SU-DHL-6 (cell line): ENCODE data around the gene OIP5.

Experiments used
- EZH2phosphoT487 ChIP-seq: fragments of 200-600 bp; sonication (generic), shearing (Covaris generic); conservative IDR thresholded peaks from 2 replicates; pipeline ENCODE4 v1.6.1; 2018; ENCODE audit warnings: mild to moderate bottlenecking, antibody characterized with exemption, low read length, moderate library complexity, mixed read lengths
- TF ChIP-seq, protein P1 (sequence below): fragments of 200-600 bp; sonication (generic); IDR thresholded peaks from one replicate; pipeline ENCODE4 v1.5.1; 2017; ENCODE audit warnings: antibody characterized with exemption, mild to moderate bottlenecking, low read length, moderate library complexity; ENCODE audit not compliant: insufficient read depth, poor library complexity, severe bottlenecking

DNA sequence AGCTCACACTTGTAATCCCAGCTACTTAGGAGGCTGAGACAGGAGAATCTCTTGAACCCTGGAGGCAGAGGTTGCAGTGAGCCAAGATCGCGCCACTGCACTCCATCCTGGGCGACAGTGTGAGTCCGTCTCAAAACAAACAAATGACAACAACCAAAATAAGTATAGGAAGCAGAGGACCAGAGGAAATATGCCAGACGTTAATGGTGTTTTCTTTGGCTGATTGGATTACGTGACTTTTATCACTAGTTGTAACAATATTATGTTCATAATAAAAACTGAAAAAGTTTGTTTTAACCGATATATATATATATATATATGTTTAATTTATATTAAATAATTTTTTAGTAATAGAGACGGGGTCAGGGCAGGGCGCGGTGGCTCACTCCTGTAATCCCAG, 22.0 kb upstream of the OIP5 start:
- TF ChIP-seq, protein P1, sequence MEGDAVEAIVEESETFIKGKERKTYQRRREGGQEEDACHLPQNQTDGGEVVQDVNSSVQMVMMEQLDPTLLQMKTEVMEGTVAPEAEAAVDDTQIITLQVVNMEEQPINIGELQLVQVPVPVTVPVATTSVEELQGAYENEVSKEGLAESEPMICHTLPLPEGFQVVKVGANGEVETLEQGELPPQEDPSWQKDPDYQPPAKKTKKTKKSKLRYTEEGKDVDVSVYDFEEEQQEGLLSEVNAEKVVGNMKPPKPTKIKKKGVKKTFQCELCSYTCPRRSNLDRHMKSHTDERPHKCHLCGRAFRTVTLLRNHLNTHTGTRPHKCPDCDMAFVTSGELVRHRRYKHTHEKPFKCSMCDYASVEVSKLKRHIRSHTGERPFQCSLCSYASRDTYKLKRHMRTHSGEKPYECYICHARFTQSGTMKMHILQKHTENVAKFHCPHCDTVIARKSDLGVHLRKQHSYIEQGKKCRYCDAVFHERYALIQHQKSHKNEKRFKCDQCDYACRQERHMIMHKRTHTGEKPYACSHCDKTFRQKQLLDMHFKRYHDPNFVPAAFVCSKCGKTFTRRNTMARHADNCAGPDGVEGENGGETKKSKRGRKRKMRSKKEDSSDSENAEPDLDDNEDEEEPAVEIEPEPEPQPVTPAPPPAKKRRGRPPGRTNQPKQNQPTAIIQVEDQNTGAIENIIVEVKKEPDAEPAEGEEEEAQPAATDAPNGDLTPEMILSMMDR: no peak
- TF ChIP-seq EZH2phosphoT487: no peak
